GM21619 (cell line): Measurements from ENCODE around the gene SMIM7.
"Not testable (repeated sequence)": the region's sequence is repeated elsewhere in the genome, so short reads cannot be mapped to it uniquely, and the experiment has no call there.

Source experiments
- ATAC-seq: cut with Tn5 transposase; IDR thresholded peaks from one replicate; pipeline ENCODE4 v1.9.1; 2021; ENCODE audit not compliant: unreplicated experiment

The SMIM7 gene

GRCh38 chr19:16655727-16656126 lies 4.2 kb downstream of the SMIM7 start:
- no peak for ATAC-seq

DNA sequence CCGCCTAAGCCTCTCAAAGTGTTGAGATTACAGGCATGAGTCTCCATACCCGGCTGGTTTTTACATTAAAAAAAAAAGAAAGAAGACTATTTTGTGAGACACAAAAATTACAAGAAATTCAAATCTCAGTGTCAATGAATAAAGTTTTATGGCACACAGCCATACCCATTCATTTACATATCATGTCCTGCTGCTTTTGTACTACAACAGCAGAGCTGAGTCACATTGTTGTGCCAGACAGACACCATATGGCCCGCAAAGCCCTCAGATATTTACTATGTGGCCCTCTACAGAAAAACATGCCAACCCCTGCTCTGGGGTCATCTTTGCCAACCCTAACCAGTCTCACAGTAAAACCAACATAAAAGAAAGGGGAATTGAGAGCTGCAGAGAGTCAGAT lies 5.3 kb downstream of the SMIM7 start:
- ATAC-seq, result no peak

GRCh38 chr19:16654140-16654539 lies 5.8 kb downstream of the SMIM7 start:
- ATAC-seq, result no peak

DNA sequence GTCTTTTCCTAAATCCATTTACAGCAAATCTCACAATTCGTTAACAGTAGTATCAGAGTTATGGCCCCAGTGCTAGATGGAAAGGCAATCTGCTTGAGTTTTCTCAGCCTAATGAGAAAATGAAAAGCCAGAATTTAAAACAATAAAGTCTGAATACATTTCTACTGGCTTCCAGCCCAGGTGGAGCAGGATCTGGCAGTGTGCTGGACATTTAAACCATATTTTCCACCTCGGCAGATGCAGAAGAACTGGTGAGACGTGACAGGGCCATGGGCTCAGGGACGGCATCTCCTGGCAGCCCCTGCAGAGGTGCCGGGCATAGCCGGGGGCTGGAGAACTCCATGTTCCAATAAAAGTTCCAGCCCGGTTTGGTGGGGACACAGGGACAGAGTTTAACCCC lies 7.1 kb downstream of the SMIM7 start:
- ATAC-seq, result no peak

DNA sequence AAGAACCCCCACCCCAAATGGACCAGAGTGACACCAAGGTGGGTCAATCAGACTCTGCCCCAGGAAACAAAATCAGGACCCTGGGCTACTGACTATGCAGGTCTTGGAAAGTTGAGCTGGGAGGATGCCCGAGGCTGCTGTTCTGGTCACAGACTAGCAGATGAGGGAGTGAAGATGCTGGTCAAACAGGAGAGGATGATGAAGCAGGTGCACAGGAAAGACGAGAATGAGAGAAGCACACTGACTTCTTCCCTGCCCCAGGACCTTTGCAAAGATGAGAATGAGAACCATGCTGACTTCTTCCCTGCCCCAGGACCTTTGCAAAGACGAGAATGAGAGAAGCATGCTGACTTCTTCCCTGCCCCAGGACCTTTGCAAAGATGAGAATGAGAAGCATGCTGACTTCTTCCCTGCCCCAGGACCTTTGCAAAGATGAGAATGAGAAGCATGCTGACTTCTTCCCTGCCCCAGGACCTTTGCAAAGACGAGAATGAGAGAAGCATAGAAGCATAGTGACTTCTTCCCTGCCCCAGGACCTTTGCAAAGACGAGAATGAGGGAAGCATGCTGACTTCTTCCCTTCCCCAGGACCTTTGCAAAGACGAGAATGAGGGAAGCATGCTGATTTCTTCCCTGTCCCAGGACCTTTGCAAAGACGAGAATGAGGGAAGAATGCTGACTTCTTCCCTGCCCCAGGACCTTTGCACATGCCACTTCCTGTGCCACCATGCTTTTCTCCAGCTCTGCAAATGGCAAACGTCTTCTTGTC lies 8.3 kb downstream of the SMIM7 start:
- ATAC-seq, result not testable (repeated sequence)

GRCh38 chr19:16650821-16651220 lies 9.1 kb downstream of the SMIM7 start:
- ATAC-seq, result no peak

DNA sequence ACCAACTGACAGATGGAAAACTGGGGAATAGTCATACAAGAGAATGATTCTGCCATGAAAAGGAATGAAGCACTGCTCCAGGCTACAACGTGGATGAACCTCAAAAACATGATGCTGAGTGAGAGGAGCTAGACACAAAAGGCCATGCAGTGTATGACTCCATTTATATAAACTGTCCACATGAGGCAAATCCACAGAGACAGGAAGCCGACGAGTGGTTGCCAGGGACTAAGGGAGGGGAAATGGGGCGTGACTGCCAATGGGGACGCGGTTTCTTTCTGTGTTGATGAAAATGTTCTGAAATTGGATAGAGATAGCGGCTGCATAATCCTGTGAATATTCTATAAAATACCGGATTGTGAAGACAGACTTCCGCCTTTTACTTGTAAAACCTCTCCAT lies 10.2 kb downstream of the SMIM7 start:
- ATAC-seq, result no peak

DNA sequence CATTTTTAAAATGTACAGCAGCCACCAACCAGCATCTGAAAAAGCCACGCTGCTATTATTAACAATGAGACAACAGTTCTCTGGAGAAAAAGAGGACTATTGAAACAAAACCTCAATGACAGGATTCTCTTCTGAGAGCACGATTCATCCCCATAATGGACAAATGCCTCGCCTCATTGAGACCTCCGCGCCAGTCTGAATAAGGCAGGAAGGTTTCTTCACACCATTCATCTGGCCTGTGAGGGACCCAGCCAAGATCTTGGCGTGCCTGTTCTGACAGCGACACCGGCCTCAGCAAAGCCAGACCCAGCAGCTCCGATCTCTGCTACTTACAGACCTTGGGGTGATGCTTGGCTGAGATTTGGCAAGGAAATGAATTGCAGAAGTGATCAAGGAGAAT lies 14.8 kb downstream of the SMIM7 start:
- no peak for ATAC-seq

DNA sequence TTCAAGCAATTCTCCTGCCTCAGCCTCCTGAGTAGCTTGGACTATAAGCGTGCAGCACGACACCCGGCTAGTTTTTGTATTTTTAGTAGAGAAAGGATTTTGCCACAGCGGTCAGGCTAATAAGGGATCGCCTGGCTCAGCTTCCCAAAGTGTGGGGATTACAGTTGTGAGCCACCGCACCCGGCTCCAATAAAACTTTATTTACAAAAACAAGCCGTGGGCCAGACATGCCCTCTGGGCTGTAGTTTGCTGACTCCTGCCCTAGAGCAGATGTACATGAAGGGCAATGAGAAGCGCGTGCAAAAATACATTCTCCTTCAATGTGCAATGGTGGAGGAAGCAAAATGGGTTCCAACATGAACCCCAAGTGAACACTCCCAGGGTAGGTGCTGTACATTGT lies 18.2 kb downstream of the SMIM7 start:
- ATAC-seq, result no peak

DNA sequence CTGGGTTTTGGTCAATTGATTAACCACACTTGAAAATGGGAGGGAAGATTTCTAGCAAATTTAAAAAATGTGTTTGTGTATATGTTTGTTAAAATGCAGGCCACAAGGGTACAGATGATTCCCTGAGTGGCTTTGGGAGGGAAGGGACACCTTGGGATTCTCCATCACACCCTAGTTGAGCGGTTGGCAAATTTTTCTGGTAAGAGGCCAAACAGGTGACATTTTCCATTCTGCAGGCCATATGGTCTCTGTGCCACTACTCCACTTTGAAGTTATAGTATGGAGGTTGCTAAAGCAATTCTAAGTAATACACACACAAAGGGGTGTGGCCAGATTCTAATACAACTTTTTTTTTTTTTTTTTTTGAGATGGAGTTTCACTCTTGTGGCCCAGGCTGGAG lies 19.0 kb downstream of the SMIM7 start:
- ATAC-seq, result no peak

GRCh38 chr19:16638666-16639065 lies 21.3 kb downstream of the SMIM7 start:
- ATAC-seq, result no peak

GRCh38 chr19:16637535-16637934 lies 22.4 kb downstream of the SMIM7 start:
- no peak for ATAC-seq

DNA sequence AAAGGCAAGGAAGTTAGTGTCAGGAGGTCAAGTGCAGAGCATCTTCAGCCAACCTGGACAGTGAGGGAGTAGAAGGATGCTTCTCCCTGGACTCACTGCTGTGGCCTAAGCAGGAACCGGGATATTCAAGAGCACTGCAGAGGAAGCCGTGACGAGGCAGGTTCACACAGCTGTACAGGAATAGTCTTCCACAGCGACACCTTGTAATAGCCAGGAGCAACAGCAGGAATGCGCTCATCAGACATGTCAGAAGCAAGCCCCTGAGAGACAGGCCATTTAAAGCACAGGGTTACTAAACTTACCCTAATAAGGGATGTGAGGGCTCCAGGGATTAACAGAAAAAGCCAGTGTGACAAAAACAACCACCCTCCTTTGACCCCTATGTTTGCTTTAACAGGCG lies 28.5 kb downstream of the SMIM7 start:
- no peak for ATAC-seq

GRCh38 chr19:16628984-16629691 lies 30.8 kb downstream of the SMIM7 start:
- no peak for ATAC-seq

DNA sequence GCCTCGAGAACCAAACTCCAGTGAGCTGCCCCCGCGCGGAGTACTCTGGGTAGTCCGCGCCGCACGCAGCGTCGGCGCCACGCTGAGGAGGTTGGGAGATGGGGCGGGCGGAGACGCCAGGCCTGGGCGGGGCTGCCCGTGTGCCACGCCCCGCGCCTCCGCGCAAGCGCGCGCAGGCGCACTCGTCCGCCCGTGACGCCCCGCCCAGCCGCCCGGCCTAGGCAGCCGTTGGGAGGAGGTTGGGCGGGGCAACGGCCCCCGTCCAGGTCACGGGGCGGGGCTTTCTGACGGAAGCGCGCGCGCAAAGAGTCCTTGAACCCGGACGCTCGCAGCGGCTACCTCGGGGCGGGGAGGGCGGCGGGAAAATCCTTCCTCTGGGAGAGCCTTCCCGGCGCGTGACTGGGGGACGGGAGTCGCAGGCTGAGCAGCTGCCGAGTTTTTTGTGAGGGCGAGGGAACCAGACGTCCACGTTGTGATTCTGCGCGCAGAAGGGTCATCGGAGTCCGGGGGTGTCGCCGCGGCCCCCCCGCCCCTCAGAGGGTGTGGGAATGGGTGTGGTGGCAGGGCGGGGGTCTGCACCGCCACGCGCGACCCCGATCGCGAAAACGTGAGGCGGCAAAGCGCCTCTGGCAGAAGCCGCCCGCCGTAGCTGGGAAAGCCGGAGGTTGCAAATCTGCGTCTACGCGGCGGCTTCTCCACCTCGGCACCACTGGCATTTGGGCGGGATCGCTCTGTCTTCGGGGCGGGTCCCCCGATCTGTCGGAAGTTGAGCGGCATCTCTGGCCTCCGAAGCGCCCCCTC lies 31.6 kb downstream of the SMIM7 start, which contains the start of gene MED26:
Gene MED26, minus strand, starts transcription at position 22 of the 801 bp plus-strand sequence. CDS start 261 bp downstream, outside the sequence.
- peak; percentile 67 for ATAC-seq

DNA sequence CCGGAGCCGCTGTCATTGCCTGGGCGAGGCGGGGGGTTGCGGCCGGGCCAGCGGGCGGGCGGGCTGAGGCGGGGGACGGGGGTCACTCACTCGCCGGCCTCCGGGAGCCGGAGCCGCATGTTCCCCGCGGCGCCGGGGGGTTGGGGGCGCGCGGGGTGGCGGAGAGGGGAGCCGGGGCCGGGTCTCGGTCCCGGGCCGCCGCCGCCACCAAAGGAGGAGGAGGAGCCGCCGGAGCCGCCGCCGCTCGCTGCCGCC lies 32.1 kb downstream of the SMIM7 start:
- ATAC-seq, result no peak

- ATAC-seq, result peak; percentile 9
These were observed 32.6 kb downstream of the SMIM7 start for GRCh38 chr19:16627193-16627927.

GRCh38 chr19:16626796-16627192 lies 33.1 kb downstream of the SMIM7 start:
- no peak for ATAC-seq

DNA sequence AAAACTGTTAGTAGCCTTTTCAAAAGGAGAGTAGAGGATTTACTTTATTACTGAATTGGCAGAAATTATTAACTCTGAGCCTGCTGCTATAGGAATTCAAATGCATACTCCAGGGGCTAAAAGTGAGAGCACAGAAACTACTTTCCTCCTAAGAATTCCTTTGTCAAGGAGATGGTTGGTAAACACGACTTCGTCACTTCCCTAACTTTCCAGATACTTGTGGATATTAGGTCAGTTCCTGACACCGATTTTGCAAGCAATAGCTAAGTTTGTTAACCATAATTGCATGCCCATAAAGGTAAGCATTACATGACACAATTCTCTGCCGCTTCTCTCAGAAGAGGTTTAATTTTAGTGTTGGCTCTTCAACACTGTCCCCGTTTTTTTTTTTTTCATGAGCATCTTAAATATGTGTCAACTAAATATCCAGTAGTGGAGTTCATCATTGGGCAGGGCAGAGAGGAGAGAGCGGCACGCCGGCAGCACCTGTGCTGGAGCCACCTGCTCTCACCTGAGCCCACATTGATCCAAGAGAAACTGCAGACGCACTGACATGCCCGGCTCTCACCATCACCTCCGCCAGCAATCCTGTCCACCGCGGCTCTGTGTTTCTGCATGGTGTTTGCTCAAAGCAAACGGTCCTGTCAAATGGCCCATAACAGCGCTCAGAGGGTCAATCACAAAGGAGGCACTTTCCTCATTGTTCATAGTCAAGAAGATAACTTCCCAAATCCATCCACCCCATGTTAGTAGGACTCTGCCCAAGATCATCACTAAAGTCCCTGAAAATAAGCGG lies 34.6 kb downstream of the SMIM7 start:
- ATAC-seq, result no peak

DNA sequence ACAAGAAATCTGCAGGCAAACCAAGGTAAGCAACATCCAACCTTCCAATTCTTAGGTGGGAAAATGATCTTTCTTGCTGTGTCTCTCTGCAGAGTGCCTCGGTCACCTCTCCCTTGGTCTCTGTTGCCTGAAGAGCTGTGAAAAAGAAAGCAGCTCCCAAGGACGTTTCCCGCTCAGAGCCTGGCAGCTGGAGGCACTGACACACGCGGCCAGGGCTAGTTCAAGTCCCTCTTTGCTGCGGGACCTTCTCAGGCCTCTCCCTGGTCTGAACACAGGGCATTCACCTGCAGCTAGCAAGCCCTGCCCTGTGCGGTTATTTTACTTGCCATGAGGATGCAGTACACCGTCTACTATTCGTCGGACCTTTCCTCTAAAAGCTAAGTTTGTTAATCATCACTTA lies 35.7 kb downstream of the SMIM7 start:
- ATAC-seq, result no peak
